Neural crest cell (in vitro differentiated cells): ENCODE data around the gene ZNF480. TPM values are rescaled to one million over a fixed set of nuclear protein-coding genes. Genes with fewer than 3 reads are reported as not detected.
"Not testable (repeated sequence)": the region's sequence is repeated elsewhere in the genome, so short reads cannot be mapped to it uniquely, and the experiment has no call there.

Experiments used
- DNase-seq: peaks from one replicate; pipeline ENCODE4 v3.0.0; 2021; ENCODE audit warnings: low read depth, mixed read lengths, low spot score
- H3K27ac Mint-ChIP-seq: one replicate; pipeline ENCODE4 v1.8.0; 2021; ENCODE audit warnings: mild to moderate bottlenecking, mixed read lengths; ENCODE audit not compliant: unreplicated experiment
- H3K27me3 Mint-ChIP-seq: 2 replicates; pipeline ENCODE4 v1.8.0; 2021; ENCODE audit warnings: low read depth, mild to moderate bottlenecking, mixed read lengths
- H3K36me3 Mint-ChIP-seq: 2 replicates; pipeline ENCODE4 v1.8.0; 2021; ENCODE audit warnings: low read depth, mild to moderate bottlenecking, mixed read lengths
- H3K4me1 Mint-ChIP-seq: 2 replicates; pipeline ENCODE4 v1.8.0; 2021; ENCODE audit warnings: mixed read lengths
- H3K4me3 Mint-ChIP-seq: one replicate; pipeline ENCODE4 v1.8.0; 2021; ENCODE audit warnings: mild to moderate bottlenecking, mixed read lengths
- H3K9me3 Mint-ChIP-seq: 2 replicates; pipeline ENCODE4 v1.8.0; 2021; ENCODE audit warnings: mixed read lengths
- CTCF ChIP-seq: fragments of 200-600 bp; sonication (generic); conservative IDR thresholded peaks from 2 replicates; pipeline ENCODE4 v1.5.0; 2021; ENCODE audit warnings: antibody characterized with exemption, mild to moderate bottlenecking
- long read RNA-seq: library from polyadenylated mRNA; unstranded; transcript quantifications from one replicate; pipeline ENCODE4 v2.0.0, GENCODE V29; 2020
- total RNA-seq: library from RNA; stranded (reverse); gene quantifications from 2 replicates; pipeline ENCODE4 v1.2.1, GENCODE V29; 2021

The ZNF480 gene
- total RNA-seq: 24.7 and 25.2 TPM in 2 replicates
- long read RNA-seq, full-length matches to known transcripts: 44 of 56 reads
- long read RNA-seq, partial matches to known transcripts: 2 of 56 reads
- long read RNA-seq, other reads (novel, unspliced or antisense): 10 of 56 reads

- H3K4me1 Mint-ChIP-seq: peaks cover 23% of the 10 kb centered on the region
- H3K9me3 Mint-ChIP-seq: peaks cover 7% of the 10 kb centered on the region
- peak within 1 kb of the TSS; percentile 98 for H3K27ac Mint-ChIP-seq
- peaks cover 4% of the 10 kb centered on the region for H3K27me3 Mint-ChIP-seq
- peaks cover 61% of the 10 kb centered on the region for H3K36me3 Mint-ChIP-seq
- H3K4me3 Mint-ChIP-seq: peak within 1 kb of the TSS; percentile 97
- TF ChIP-seq CTCF: peak; percentile 32
- DNase-seq: peak; percentile 63
Observed at GRCh38 chr19:52296773-52297600, at the start of gene ZNF480. Gene ZNF480 (plus strand): TSS chr19:52297169. CDS start chr19:52300413, 3,244 bp downstream.

- Mint-ChIP-seq H3K27ac (no peak overlapping the region), H3K4me3 (no peak overlapping the region), H3K36me3 (no peaks in the 10 kb centered on the region), H3K27me3 (no peaks in the 10 kb centered on the region), H3K4me1 (no peaks in the 10 kb centered on the region), H3K9me3 (no peaks in the 10 kb centered on the region)
- DNase-seq: peak; percentile 20
- peak; percentile 69 for TF ChIP-seq CTCF
Observed at GRCh38 chr19:52248241-52248640, 48.7 kb upstream of the ZNF480 start.

GRCh38 chr19:52258426-52258825 is 38.5 kb upstream of the ZNF480 start:
- H3K4me3 Mint-ChIP-seq: no peak overlapping the region
- no peak overlapping the region for H3K27ac Mint-ChIP-seq
- DNase-seq: no peak
- TF ChIP-seq CTCF: no peak
- H3K4me1 Mint-ChIP-seq: no peaks in the 10 kb centered on the region
- peaks cover 8% of the 10 kb centered on the region for H3K9me3 Mint-ChIP-seq
- peaks cover 9% of the 10 kb centered on the region for H3K27me3 Mint-ChIP-seq
- no peaks in the 10 kb centered on the region for H3K36me3 Mint-ChIP-seq

- not testable (repeated sequence) for H3K36me3 Mint-ChIP-seq, H3K9me3 Mint-ChIP-seq, H3K27ac Mint-ChIP-seq, DNase-seq, H3K4me3 Mint-ChIP-seq, H3K27me3 Mint-ChIP-seq
- peaks cover 13% of the 10 kb centered on the region for H3K4me1 Mint-ChIP-seq
Observed at GRCh38 chr19:52265556-52265955, 31.4 kb upstream of the ZNF480 start.

- Mint-ChIP-seq H3K36me3 (peaks cover 40% of the 10 kb centered on the region), H3K27me3 (no peaks in the 10 kb centered on the region), H3K27ac (peak within 1 kb of the TSS; percentile 98), H3K9me3 (peaks cover 14% of the 10 kb centered on the region), H3K4me1 (peaks cover 31% of the 10 kb centered on the region), H3K4me3 (peak within 1 kb of the TSS; percentile 96)
- TF ChIP-seq CTCF: no peak
- DNase-seq: peak; percentile 93
Observed at GRCh38 chr19:52269338-52270261, 27.4 kb upstream of the ZNF480 start, which contains the start of gene ZNF766. Gene ZNF766 (plus strand): TSS chr19:52269587. CDS start chr19:52269614, 27 bp downstream.
